MCF 10A (cell line): ENCODE data around the gene MYO1G. TPM values are rescaled to one million over a fixed set of nuclear protein-coding genes. Genes with fewer than 3 reads are reported as not detected.

Experiments
- Bru-seq: library from RNA; stranded (reverse); fragments of 400-500 nt; gene quantifications from one replicate; lab custom pipeline; 2021; lab: Mats Ljungman, UMichigan
- BruChase-seq, 2 experiments: library from RNA; stranded (reverse); fragments of 400-500 nt; gene quantifications; one replicate each; lab custom pipeline; 2021; lab: Mats Ljungman, UMichigan
- BruUV-seq: library from RNA; stranded (reverse); fragments of 400-500 nt; replicated peaks from 2 replicates; lab custom pipeline; 2021; lab: Mats Ljungman, UMichigan
- CTCF ChIA-PET: fragments of 300-600 bp; sonication (Branson Sonifier 250); formaldehyde crosslinking; extraction: SDS; loops from one replicate; lab custom pipeline; 2021; ENCODE audit warnings: antibody characterized with exemption, inconsistent platforms; lab: Yijun Ruan, JAX
- POLR2A ChIA-PET: fragments of 300-600, 350-650 bp; sonication (Branson Sonifier 250); formaldehyde crosslinking; extraction: SDS; loops from one replicate; lab custom pipeline; 2020; ENCODE audit warnings: antibody characterized with exemption, inconsistent platforms; lab: Yijun Ruan, JAX
- DNase-seq: peaks from one replicate; pipeline ENCODE4 v3.0.0-alpha.2; 2018; ENCODE audit not compliant: unreplicated experiment
- H3K27ac Mint-ChIP-seq: one replicate; pipeline ENCODE4 v1.8.0; 2022; ENCODE audit warnings: mild to moderate bottlenecking, low read depth, mixed read lengths; ENCODE audit not compliant: unreplicated experiment
- H3K27me3 Mint-ChIP-seq: one replicate; pipeline ENCODE4 v1.8.0; 2022; ENCODE audit warnings: mixed read lengths; ENCODE audit not compliant: insufficient read depth, unreplicated experiment
- H3K36me3 Mint-ChIP-seq: one replicate; pipeline ENCODE4 v1.8.0; 2022; ENCODE audit warnings: mild to moderate bottlenecking, moderate library complexity, mixed read lengths; ENCODE audit not compliant: insufficient read depth, unreplicated experiment
- H3K4me1 Mint-ChIP-seq: one replicate; pipeline ENCODE4 v1.8.0; 2022; ENCODE audit warnings: mixed read lengths; ENCODE audit not compliant: insufficient read depth, unreplicated experiment
- H3K4me3 Mint-ChIP-seq: one replicate; pipeline ENCODE4 v1.8.0; 2022; ENCODE audit warnings: mild to moderate bottlenecking, moderate library complexity, mixed read lengths; ENCODE audit not compliant: unreplicated experiment
- H3K9me3 Mint-ChIP-seq: one replicate; pipeline ENCODE4 v1.8.0; 2022; ENCODE audit warnings: mixed read lengths; ENCODE audit not compliant: unreplicated experiment
- intact Hi-C: fragments of 100-400 bp; cut with micrococcal nuclease; formaldehyde crosslinking; loops from 2 replicates; pipeline ENCODE4 v1.14.1; 2022
- long read RNA-seq: library from polyadenylated mRNA; stranded (forward); transcript quantifications from one replicate; pipeline ENCODE4 v2.0.0, GENCODE V29; 2022
- total RNA-seq: library from RNA; stranded (reverse); gene quantifications from 2 replicates; pipeline ENCODE4 v1.2.3, GENCODE V29; 2022
- TF ChIP-seq, protein P1 (sequence below): fragments of 200-600 bp; IDR thresholded peaks from one replicate; pipeline ENCODE4 v1.8.0; 2022; ENCODE audit warnings: antibody characterized with exemption, mild to moderate bottlenecking; ENCODE audit not compliant: unreplicated experiment

MYO1G gene
- 0.14 and 0.15 TPM in 2 replicates for total RNA-seq
- Bru-seq, nascent RNA, result percentile 26 among the genes with signal in this experiment
- percentile 13 among the genes with signal in this experiment for BruChase-seq, experiment 1, labeled RNA remaining after a 6-hour chase
- BruChase-seq, experiment 2, labeled RNA remaining after a 2-hour chase, result percentile 14 among the genes with signal in this experiment
- long read RNA-seq, result 0 reads

DNA sequence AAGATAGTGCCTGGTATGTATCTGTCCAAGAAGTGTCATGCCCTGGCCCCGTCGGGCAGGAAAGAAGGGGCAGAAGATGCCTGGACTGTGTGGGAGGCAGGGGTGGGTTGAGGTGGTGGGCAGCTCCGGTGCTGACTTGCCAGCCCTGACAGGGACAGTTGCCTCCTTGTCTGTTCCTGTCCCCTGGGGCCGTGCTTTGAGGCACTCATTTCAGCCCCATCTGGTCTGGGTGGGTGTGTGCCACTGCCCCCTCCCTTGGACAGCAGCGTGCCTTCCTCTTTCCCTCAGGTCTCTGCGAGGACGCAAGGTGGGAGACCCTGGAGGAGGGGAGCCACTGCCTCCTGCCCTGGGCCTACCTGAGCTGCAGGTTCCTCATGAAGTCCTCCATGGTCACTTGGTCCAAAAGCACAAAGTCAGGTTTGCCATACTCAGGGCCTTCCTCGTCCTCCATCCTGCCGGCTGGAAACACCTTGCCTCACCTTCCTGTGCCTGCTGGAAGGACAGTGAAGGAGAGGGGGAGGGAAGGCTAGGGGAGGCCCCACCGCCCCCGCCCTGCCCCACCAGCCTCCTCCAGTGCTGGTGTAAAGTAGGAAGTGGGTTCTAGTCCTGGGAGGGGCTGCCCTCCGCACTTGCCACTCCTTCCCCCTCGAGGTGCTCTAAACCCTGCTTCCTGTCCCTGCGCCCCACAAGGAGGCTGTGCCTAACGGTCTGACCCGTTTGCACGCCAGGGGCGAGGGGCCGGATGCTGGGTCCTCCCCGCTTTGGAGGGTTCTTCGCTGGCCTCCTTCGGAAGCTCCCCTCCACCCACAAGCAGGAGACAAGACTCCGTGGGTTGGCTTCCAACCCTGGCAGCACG is at the start of gene MYO1G:
Gene MYO1G (minus strand): TSS at position 505 of the 856 bp plus-strand sequence. CDS start 54 bp downstream, at position 451.
- ChIA-PET POLR2A (interaction anchor here (0.6 to 2.1 kb wide), 8 partner anchors 15 to 298 kb away, joined by 3 to 21 read pairs (median 6); partner anchors contain the start of genes PURB and TBRG4), CTCF (interaction anchor here (1.1 kb wide), 1 partner anchor 122 kb away, joined by 3 read pairs; no protein-coding TSS in a partner anchor)
- Mint-ChIP-seq H3K36me3 (peaks cover 40% of the 10 kb centered on the region), H3K9me3 (no peaks in the 10 kb centered on the region), H3K27me3 (no peaks in the 10 kb centered on the region), H3K4me3 (no peak within 1 kb of the TSS), H3K27ac (peak within 1 kb of the TSS; percentile 59), H3K4me1 (peaks cover 28% of the 10 kb centered on the region)
- intact Hi-C loops, result no loop called here
- DNase-seq, result no peak
- no TSS peak for BruUV-seq
- TF ChIP-seq, protein P1, sequence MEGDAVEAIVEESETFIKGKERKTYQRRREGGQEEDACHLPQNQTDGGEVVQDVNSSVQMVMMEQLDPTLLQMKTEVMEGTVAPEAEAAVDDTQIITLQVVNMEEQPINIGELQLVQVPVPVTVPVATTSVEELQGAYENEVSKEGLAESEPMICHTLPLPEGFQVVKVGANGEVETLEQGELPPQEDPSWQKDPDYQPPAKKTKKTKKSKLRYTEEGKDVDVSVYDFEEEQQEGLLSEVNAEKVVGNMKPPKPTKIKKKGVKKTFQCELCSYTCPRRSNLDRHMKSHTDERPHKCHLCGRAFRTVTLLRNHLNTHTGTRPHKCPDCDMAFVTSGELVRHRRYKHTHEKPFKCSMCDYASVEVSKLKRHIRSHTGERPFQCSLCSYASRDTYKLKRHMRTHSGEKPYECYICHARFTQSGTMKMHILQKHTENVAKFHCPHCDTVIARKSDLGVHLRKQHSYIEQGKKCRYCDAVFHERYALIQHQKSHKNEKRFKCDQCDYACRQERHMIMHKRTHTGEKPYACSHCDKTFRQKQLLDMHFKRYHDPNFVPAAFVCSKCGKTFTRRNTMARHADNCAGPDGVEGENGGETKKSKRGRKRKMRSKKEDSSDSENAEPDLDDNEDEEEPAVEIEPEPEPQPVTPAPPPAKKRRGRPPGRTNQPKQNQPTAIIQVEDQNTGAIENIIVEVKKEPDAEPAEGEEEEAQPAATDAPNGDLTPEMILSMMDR, result no peak

DNA sequence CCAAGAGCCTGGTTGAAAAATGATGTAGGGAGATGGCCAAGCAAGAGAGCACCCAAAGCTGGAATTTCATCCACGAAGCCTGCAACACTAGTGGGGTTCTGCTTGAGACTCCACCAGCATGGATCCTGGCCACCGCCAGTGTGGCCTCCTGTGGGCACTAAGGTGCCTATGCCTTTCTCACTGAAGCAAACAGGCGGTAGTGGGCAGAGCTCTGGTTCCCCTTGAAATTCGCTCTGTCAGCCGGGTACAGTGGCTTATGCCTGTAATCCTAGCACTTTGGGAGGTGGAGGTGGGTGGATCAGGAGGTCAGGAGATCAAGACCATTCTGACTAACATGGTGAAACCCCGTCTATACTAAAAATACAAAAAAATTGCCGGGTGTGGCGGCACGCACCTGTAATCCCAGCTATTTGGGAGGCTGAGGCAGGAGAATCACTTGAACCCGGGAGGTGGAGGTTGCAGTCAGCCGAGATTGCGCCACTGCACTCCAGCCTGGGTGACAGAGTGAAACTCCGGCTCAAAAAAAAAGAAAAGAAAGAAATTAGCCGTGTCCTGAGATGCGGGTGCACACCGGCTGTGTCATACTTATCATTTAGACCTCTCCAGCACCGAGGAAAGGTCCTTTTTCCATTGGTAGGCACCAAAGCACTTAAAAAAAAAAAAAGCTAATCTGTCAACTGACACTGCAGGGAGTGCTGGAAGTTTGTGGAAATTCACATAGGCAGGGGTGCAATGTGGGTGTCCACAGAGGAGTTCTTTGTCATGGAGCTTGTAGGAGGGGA is 49.5 kb upstream of the MYO1G start:
- peaks cover 13% of the 10 kb centered on the region for H3K4me1 Mint-ChIP-seq
- H3K4me3 Mint-ChIP-seq, result no peak overlapping the region
- POLR2A ChIA-PET, result interaction anchor here (0.5 to 2.3 kb wide), 3 partner anchors 27 to 1224 kb away, joined by 3 to 6 read pairs (median 4); no protein-coding TSS in a partner anchor
- CTCF ChIA-PET, result interaction anchor here (1.8 kb wide), 1 partner anchor 107 kb away, joined by 8 read pairs; no protein-coding TSS in a partner anchor
- H3K27ac Mint-ChIP-seq, result no peak overlapping the region
- TF ChIP-seq, protein P1, result no peak
- intact Hi-C loops, result no loop called here
- no TSS peak for BruUV-seq
- peaks cover 34% of the 10 kb centered on the region for H3K36me3 Mint-ChIP-seq
- no peak for DNase-seq
- H3K9me3 Mint-ChIP-seq, result no peaks in the 10 kb centered on the region
- H3K27me3 Mint-ChIP-seq, result no peaks in the 10 kb centered on the region

DNA sequence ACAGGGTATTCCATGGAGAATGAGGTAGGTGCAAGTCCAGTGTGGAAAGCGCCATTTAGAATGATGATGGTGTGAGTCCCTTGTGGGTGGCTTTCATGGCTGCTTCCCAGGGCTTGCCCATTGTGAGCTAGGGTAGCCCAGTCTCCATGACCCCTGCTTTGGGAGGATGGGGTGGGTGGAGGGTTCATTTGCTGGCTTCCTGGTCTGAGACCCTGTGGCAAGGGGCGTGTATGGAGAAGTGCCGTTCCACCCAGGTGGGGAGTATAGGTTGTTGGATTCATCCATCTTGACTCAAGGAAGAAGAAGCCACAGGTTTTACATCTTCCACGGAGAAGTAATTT is 48.9 kb upstream of the MYO1G start:
- Mint-ChIP-seq H3K36me3 (peaks cover 34% of the 10 kb centered on the region), H3K4me1 (peaks cover 8% of the 10 kb centered on the region), H3K27me3 (no peaks in the 10 kb centered on the region), H3K27ac (no peak overlapping the region), H3K9me3 (no peaks in the 10 kb centered on the region), H3K4me3 (no peak overlapping the region)
- intact Hi-C loops, result no loop called here
- ChIA-PET POLR2A (interaction anchor here (1.1 to 2.3 kb wide), 2 partner anchors 26 to 28 kb away, joined by 3 to 6 read pairs; no protein-coding TSS in a partner anchor), CTCF (no interaction called here)
- TF ChIP-seq, protein P1, result no peak
- BruUV-seq, result no TSS peak
- no peak for DNase-seq
